NB4 (cell line): ENCODE results near the gene CNTD1.

Experiments
- CTCF ChIP-seq: IDR thresholded peaks from one replicate; pipeline ENCODE4 v1.5.1; 2012; ENCODE audit warnings: low read depth, low read length
- MAX ChIP-seq: IDR thresholded peaks from 2 replicates; pipeline ENCODE4 v1.6.1; 2011; ENCODE audit warnings: low read depth, low read length
- MYC ChIP-seq: IDR thresholded peaks from 2 replicates; pipeline ENCODE4 v1.6.1; 2011; ENCODE audit warnings: low read depth, low read length
- POLR2A ChIP-seq: IDR thresholded peaks from 2 replicates; pipeline ENCODE4 v1.6.1; 2011; ENCODE audit warnings: mild to moderate bottlenecking; ENCODE audit not compliant: insufficient read length; ENCODE audit errors: extremely low read depth

GRCh38 chr17:42779304-42779935 lies 19.2 kb upstream of the CNTD1 start:
- TF ChIP-seq CTCF (no peak), MAX (no peak), POLR2A (no peak), MYC (no peak)
